Psoas muscle (tissue), 8 donors: ENCODE measurements around the gene ZNF101. TPM values are rescaled to one million over a fixed set of nuclear protein-coding genes. Genes with fewer than 3 reads are reported as not detected.

ENCODE experiments used
- ATAC-seq, 4 donors: fragments of 200-7000 bp; cut with Tn5 transposase; one replicate each; pipeline ENCODE4 v1.9.1; 2020; ENCODE audit warnings: moderate library complexity in 3 of 4, mild to moderate bottlenecking in 2 of 4
- DNase-seq, 2 donors: peaks; one replicate each; pipeline ENCODE4 v3.0.0-alpha.2; 2020
- H3K27ac ChIP-seq: fragments of 200-600 bp; one replicate; pipeline ENCODE4 v1.8.0; 2022
- H3K27me3 ChIP-seq, 3 donors: fragments of 200-600 bp in 1 of 3; one replicate each; pipeline versions ENCODE4 v1.6.1 to v1.8.0; 2013 to 2022; ENCODE audit warnings: low read length in 2 of 3, mild to moderate bottlenecking in 2 of 3, moderate library complexity in 1 of 3; ENCODE audit not compliant: insufficient read depth in 3 of 3
- H3K36me3 ChIP-seq, 2 donors: fragments of 200-600 bp in 1 of 2; one replicate each; pipeline versions ENCODE4 v1.6.1 to v1.8.0; 2013 to 2022; ENCODE audit warnings: low read depth in 1 of 2, mild to moderate bottlenecking in 1 of 2, moderate library complexity in 1 of 2; ENCODE audit not compliant: insufficient read depth in 1 of 2
- H3K4me1 ChIP-seq: fragments of 200-600 bp; one replicate; pipeline ENCODE4 v1.8.0; 2022
- H3K4me3 ChIP-seq: fragments of 200-600 bp; one replicate; pipeline ENCODE4 v1.8.0; 2022; ENCODE audit warnings: mild to moderate bottlenecking
- H3K9me3 ChIP-seq: fragments of 200-600 bp; one replicate; pipeline ENCODE4 v1.8.0; 2022
- WGBS, 3 donors: extraction: QIAGEN DNeasy Blood & Tissue Kit; methylation state at CpG; one replicate each; pipeline versions ENCODE4 v1.1.6 to v1.1.7; 2013; 5-methylcytosine and 5-hydroxymethylcytosine counted together
- intact Hi-C, 2 donors: fragments of 100-400 bp; cut with DNase I; formaldehyde crosslinking; loops; one replicate each; pipeline versions ENCODE4 v1.11.0 to v1.14.2; 2022
- polyA plus RNA-seq, 3 donors: library from polyadenylated mRNA; stranded (reverse); fragments of 200-250 nt; gene quantifications; one replicate each; pipeline ENCODE4 v1.2.3, GENCODE V29; 2013
- total RNA-seq, 4 donors: library from RNA; stranded (reverse); fragmentation: NEBNext Ultra II Directional in 2 of 4; extraction: Animal tissue kit (Norgen Biotek cat#: 25700) in 2 of 4; gene quantifications; one replicate each; pipeline versions ENCODE4 v1.2.1 to v1.2.4, GENCODE V29; 2021 to 2023
- TF ChIP-seq, protein P1 (sequence below): fragments of 200-600 bp; IDR thresholded peaks from one replicate; pipeline ENCODE4 v1.8.0; 2022; ENCODE audit warnings: antibody characterized with exemption
- donor health status: healthy with polysubstance abuse.
- donor health status: DM: no; HTN: no; CAD: no; lungs with moderate emphysema.
- donor health status: Bipolar disorder and iron deficiency.
- donor health status: healthy.
- donor health status: DM: yes; HTN: yes; CAD: no.
- donor health status: DM: no; HTN: no; CAD: no.
- donor health status: DM: no; HTN: no; CAD: no.
- donor health status: DM: yes; HTN: yes; CAD: no.

Gene ZNF101
- total and polyA plus RNA-seq, 7 donors = 1.5 to 3.8 (median 2.1) TPM

DNA sequence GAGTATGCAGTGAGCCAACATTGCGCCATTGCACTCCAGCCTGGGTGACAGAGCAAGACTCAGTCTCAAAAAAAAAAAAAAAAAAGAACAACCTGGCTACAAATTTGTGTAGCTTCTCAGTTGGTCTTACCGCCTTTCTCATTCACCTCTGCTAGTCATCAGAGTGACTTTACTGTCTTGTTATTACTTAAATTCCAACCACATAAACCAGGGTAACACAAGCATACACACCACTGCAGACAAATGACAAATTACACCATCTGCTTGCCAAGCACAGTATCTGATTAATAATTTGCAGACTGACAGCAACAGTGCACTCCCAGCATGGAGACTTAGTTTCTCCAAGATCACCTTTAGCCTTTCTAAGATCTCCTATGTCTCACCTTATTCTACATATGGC is 53.3 kb downstream of the ZNF101 start:
- TF ChIP-seq, protein P1, sequence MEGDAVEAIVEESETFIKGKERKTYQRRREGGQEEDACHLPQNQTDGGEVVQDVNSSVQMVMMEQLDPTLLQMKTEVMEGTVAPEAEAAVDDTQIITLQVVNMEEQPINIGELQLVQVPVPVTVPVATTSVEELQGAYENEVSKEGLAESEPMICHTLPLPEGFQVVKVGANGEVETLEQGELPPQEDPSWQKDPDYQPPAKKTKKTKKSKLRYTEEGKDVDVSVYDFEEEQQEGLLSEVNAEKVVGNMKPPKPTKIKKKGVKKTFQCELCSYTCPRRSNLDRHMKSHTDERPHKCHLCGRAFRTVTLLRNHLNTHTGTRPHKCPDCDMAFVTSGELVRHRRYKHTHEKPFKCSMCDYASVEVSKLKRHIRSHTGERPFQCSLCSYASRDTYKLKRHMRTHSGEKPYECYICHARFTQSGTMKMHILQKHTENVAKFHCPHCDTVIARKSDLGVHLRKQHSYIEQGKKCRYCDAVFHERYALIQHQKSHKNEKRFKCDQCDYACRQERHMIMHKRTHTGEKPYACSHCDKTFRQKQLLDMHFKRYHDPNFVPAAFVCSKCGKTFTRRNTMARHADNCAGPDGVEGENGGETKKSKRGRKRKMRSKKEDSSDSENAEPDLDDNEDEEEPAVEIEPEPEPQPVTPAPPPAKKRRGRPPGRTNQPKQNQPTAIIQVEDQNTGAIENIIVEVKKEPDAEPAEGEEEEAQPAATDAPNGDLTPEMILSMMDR = no peak
- peaks cover 0 to 4% of the 10 kb centered on the region in 2 donors for H3K36me3 ChIP-seq
- 98 to 100% (median 100%) methylated on average over 2 of the region's 2 CpGs for WGBS, 3 donors

DNA sequence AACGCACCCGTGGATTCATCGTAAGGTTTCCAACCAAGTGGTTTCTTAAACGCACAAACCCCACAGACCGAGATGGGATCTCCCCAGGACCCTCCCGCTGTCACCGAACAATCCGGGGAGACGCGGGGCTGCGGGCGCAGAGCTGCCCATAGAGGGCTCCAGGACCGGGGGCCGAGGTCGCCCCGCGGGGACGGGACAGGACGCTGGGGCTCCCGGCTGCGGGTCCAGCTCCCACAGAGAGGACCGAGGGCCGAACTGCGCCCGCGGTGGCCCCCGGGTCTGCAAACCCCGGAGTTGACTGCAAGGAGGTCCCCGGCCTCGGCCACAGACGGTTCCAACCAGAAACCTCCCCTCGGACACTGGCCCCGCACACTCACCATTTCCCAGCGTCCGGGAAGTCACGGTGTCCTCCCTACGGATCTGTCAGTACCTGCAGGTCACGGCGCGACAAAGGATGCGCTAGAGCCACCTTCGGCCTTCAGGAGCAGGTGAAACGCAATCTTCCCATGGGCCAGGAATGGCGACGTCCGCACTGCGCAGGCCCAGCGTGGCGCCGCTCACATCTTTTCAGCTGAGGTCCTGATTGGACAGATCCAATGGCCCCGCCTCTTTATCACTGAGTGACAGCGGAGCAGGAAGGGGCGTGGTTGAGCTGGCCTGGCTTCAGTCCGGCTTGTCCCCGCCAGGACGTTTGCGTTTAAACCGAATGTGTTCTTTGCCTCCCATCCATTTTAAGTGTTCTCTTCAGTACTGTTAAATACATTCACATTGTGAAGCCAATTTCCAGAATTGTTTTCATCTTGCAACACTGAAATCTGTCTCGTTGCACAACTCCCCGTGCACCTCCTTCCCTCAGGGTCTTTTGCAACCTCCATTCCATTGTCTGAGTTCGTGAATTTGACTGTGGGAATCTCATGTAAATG is 64.2 kb downstream of the ZNF101 start, which contains the start of gene ZNF14:
Gene ZNF14 (minus strand): TSS at position 534 of the 923 bp plus-strand sequence. CDS start 154 bp downstream, at position 380.
- DNase-seq = peak; percentile 90 to 94

More for the DNA sequence above, 53.3 kb downstream of the ZNF101 start:
- intact Hi-C loops = no loop called here
- Histone ChIP-seq H3K27ac (no peak overlapping the region), H3K9me3 (peaks cover 58% of the 10 kb centered on the region), H3K4me1 (no peaks in the 10 kb centered on the region), H3K4me3 (no peak overlapping the region), H3K27me3 (no peaks in the 10 kb centered on the region)
- DNase-seq = no peak
- no peak for ATAC-seq

More for the DNA sequence above, 64.2 kb downstream of the ZNF101 start, which contains the start of gene ZNF14:
- H3K4me3 ChIP-seq = peak within 1 kb of the TSS; percentile 98
- H3K4me1 ChIP-seq = peaks cover 2% of the 10 kb centered on the region
- WGBS, 3 donors = 0% methylated on average over 61 of the region's 61 CpGs
- peak; percentile 100 for ATAC-seq
- intact Hi-C loops = loop anchor here in 1 of 2 donors (5.0 kb wide), 2 partner anchors 44 to 66 kb away; partner anchors contain the start of gene ZNF101
- no peaks in the 10 kb centered on the region for H3K27me3 ChIP-seq
- peaks cover 20% of the 10 kb centered on the region for H3K9me3 ChIP-seq
- H3K27ac ChIP-seq = peak within 1 kb of the TSS; percentile 69
- peaks cover 2 to 19% of the 10 kb centered on the region in 2 donors for H3K36me3 ChIP-seq
- TF ChIP-seq, protein P1 = no peak

Other genes starting within 250 kb of the ZNF101 start
- gene TSSK6, start 153.3 kb upstream of the ZNF101 start, total RNA-seq = 1 to 10 TPM in 1 of 4 donors, under 1 TPM in 2, not detected in 1; 0.50 to 1.9 (median 0.62) TPM
- 1 to 10 TPM in 2 of 3 donors, under 1 TPM in 1; 0.37 to 3.2 (median 1.4) TPM for gene TSSK6, start 153.3 kb upstream of the ZNF101 start, polyA plus RNA-seq
- gene NDUFA13, start 152.6 kb upstream of the ZNF101 start, total RNA-seq = 100 to 1,000 TPM; 438 to 648 (median 574) TPM
- 100 to 1,000 TPM; 274 to 597 (median 487) TPM for gene NDUFA13, start 152.6 kb upstream of the ZNF101 start, polyA plus RNA-seq
- 1 to 10 TPM; 1.1 to 2.4 (median 1.3) TPM for gene YJEFN3, start 139.9 kb upstream of the ZNF101 start, total RNA-seq
- 1 to 10 TPM in 2 of 3 donors, under 1 TPM in 1; 1.00 to 2.9 (median 1.4) TPM for gene YJEFN3, start 139.9 kb upstream of the ZNF101 start, polyA plus RNA-seq
- gene CILP2, start 130.6 kb upstream of the ZNF101 start, total RNA-seq = not detected
- gene CILP2, start 130.6 kb upstream of the ZNF101 start, polyA plus RNA-seq = under 1 TPM in 1 of 3 donors, not detected in 2; 0.03 TPM
- under 1 TPM in 1 of 4 donors, not detected in 3; 0.17 TPM for gene PBX4, start 50.2 kb upstream of the ZNF101 start, total RNA-seq
- under 1 TPM in 2 of 3 donors, not detected in 1; 0.06 to 0.08 TPM for gene PBX4, start 50.2 kb upstream of the ZNF101 start, polyA plus RNA-seq
- 1 to 10 TPM in 1 of 4 donors, under 1 TPM in 3; 0.42 to 1.5 (median 0.55) TPM for gene LPAR2, start 40.6 kb upstream of the ZNF101 start, total RNA-seq
- under 1 TPM; 0.08 to 0.38 (median 0.27) TPM for gene LPAR2, start 40.6 kb upstream of the ZNF101 start, polyA plus RNA-seq
- gene GMIP, start 25.2 kb upstream of the ZNF101 start, total RNA-seq = 1 to 10 TPM; 1.4 to 2.3 (median 1.8) TPM
- 1 to 10 TPM in 1 of 3 donors, under 1 TPM in 2; 0.51 to 1.1 (median 0.83) TPM for gene GMIP, start 25.2 kb upstream of the ZNF101 start, polyA plus RNA-seq
- 10 to 100 TPM; 17.5 to 27.5 (median 21.4) TPM for gene ATP13A1, start 5.2 kb upstream of the ZNF101 start, total RNA-seq
- gene ATP13A1, start 5.2 kb upstream of the ZNF101 start, polyA plus RNA-seq = 10 to 100 TPM; 15.4 to 23.8 (median 20.6) TPM
- 1 to 10 TPM; 1.5 to 3.4 (median 2.1) TPM for gene ZNF14, start 64.3 kb downstream of the ZNF101 start, total RNA-seq
- gene ZNF14, start 64.3 kb downstream of the ZNF101 start, polyA plus RNA-seq = 1 to 10 TPM; 1.0 to 2.1 (median 1.7) TPM
- gene ZNF506, start 152.9 kb downstream of the ZNF101 start, total RNA-seq = 10 to 100 TPM in 1 of 4 donors, 1 to 10 TPM in 3; 6.8 to 12.5 (median 8.7) TPM
- 1 to 10 TPM; 2.4 to 8.7 (median 2.7) TPM for gene ZNF506, start 152.9 kb downstream of the ZNF101 start, polyA plus RNA-seq
- 10 to 100 TPM in 1 of 4 donors, 1 to 10 TPM in 3; 4.5 to 10.9 (median 6.5) TPM for gene ZNF253, start 197.0 kb downstream of the ZNF101 start, total RNA-seq
- gene ZNF253, start 197.0 kb downstream of the ZNF101 start, polyA plus RNA-seq = 10 to 100 TPM in 1 of 3 donors, 1 to 10 TPM in 2; 1.5 to 13.5 (median 4.2) TPM
- gene ZNF93, start 232.1 kb downstream of the ZNF101 start, total RNA-seq = 1 to 10 TPM in 3 of 4 donors, under 1 TPM in 1; 0.69 to 2.3 (median 1.8) TPM
- gene ZNF93, start 232.1 kb downstream of the ZNF101 start, polyA plus RNA-seq = 1 to 10 TPM in 1 of 3 donors, under 1 TPM in 2; 0.69 to 2.1 (median 0.94) TPM